LoVo (cell line): Measurements from ENCODE around the gene UPK3B.
A peak's percentile ranks its signal among the peaks of the same experiment; 100 is the strongest.
"Not testable (repeated sequence)": the region's sequence is repeated elsewhere in the genome, so short reads cannot be mapped to it uniquely, and the experiment has no call there.

Experiments
- DNase-seq: peaks from one replicate; pipeline ENCODE4 v3.0.0-alpha.2; 2016; ENCODE audit warnings: low spot score

Gene UPK3B

GRCh38 chr7:76513817-76514799, 3.8 kb downstream of the UPK3B start:
- no peak for DNase-seq

GRCh38 chr7:76514926-76515771, 4.8 kb downstream of the UPK3B start:
- no peak for DNase-seq

- DNase-seq = no peak
Measured at GRCh38 chr7:76515999-76516443, 5.7 kb downstream of the UPK3B start.

GRCh38 chr7:76516932-76517331, 6.6 kb downstream of the UPK3B start:
- not testable (repeated sequence) for DNase-seq

GRCh38 chr7:76526183-76526582, 15.8 kb downstream of the UPK3B start:
- DNase-seq = not testable (repeated sequence)

- DNase-seq = not testable (repeated sequence)
Measured at GRCh38 chr7:76531643-76532042, 21.3 kb downstream of the UPK3B start.

GRCh38 chr7:76543197-76543596, 32.8 kb downstream of the UPK3B start, which contains the start of gene SPDYE16:
TSS of gene SPDYE16 (minus strand) at chr7:76543297. CDS start at chr7:76541459, 1,838 bp downstream.
- DNase-seq = not testable (repeated sequence)

- peak; percentile 93 for DNase-seq
Measured at GRCh38 chr7:76549025-76549854, 38.9 kb downstream of the UPK3B start.

- not testable (repeated sequence) for DNase-seq
Measured at GRCh38 chr7:76549855-76550248, 39.5 kb downstream of the UPK3B start.

- not testable (repeated sequence) for DNase-seq
Measured at GRCh38 chr7:76551992-76552391, 41.6 kb downstream of the UPK3B start.

- DNase-seq = not testable (repeated sequence)
Measured at GRCh38 chr7:76559685-76560084, 49.3 kb downstream of the UPK3B start.

- not testable (repeated sequence) for DNase-seq
Measured at GRCh38 chr7:76560157-76560556, 49.8 kb downstream of the UPK3B start.

- not testable (repeated sequence) for DNase-seq
Measured at GRCh38 chr7:76561342-76561741, 51.0 kb downstream of the UPK3B start.

GRCh38 chr7:76565001-76565400, 54.6 kb downstream of the UPK3B start:
- not testable (repeated sequence) for DNase-seq
